H9 (cell line): ENCODE data around the gene VARS1. TPM values are rescaled to one million over a fixed set of nuclear protein-coding genes. Genes with fewer than 3 reads are reported as not detected.

Experiments used
- DNase-seq: peaks from one replicate; pipeline ENCODE4 v3.0.0-alpha.2; 2017
- H2AFZ ChIP-seq: one replicate; pipeline ENCODE4 v1.6.1; 2013; ENCODE audit warnings: mild to moderate bottlenecking, low read length, control low read depth, moderate library complexity
- H2AK5ac ChIP-seq: 2 replicates; pipeline ENCODE4 v1.6.1; 2013; ENCODE audit warnings: low read length, control low read depth, mixed read lengths; ENCODE audit not compliant: insufficient read length
- H2BK120ac ChIP-seq: one replicate; pipeline ENCODE4 v1.6.1; 2013; ENCODE audit warnings: low read depth, mild to moderate bottlenecking, low read length, control low read depth, inconsistent platforms; ENCODE audit not compliant: poor library complexity, severe bottlenecking
- H2BK12ac ChIP-seq: 2 replicates; pipeline ENCODE4 v1.6.1; 2013; ENCODE audit warnings: low read length, control low read depth, mixed read lengths, low read depth; ENCODE audit not compliant: insufficient read length
- H2BK15ac ChIP-seq: 2 replicates; pipeline ENCODE4 v1.6.1; 2013; ENCODE audit warnings: low read depth, low read length, control low read depth
- H2BK20ac ChIP-seq: one replicate; pipeline ENCODE4 v1.6.1; 2013; ENCODE audit warnings: low read depth, mild to moderate bottlenecking, low read length, control low read depth, inconsistent platforms; ENCODE audit not compliant: poor library complexity, severe bottlenecking
- H2BK5ac ChIP-seq: 2 replicates; pipeline ENCODE4 v1.6.1; 2013; ENCODE audit warnings: low read length, control low read depth, mixed read lengths; ENCODE audit not compliant: insufficient read length
- H3K14ac ChIP-seq: 2 replicates; pipeline ENCODE4 v1.6.1; 2013; ENCODE audit warnings: low read length, control low read depth; ENCODE audit not compliant: insufficient read depth
- H3K18ac ChIP-seq: 2 replicates; pipeline ENCODE4 v1.6.1; 2013; ENCODE audit warnings: low read depth, mild to moderate bottlenecking, mixed read lengths, low read length, control low read depth; ENCODE audit not compliant: insufficient read length
- H3K23ac ChIP-seq: 2 replicates; pipeline ENCODE4 v1.6.1; 2013; ENCODE audit warnings: low read length, control low read depth, mixed read lengths, low read depth; ENCODE audit not compliant: insufficient read length
- H3K23me2 ChIP-seq: 2 replicates; pipeline ENCODE4 v1.6.1; 2013; ENCODE audit warnings: low read depth, mild to moderate bottlenecking, mixed read lengths, low read length, control low read depth; ENCODE audit not compliant: insufficient read length, poor library complexity, severe bottlenecking
- H3K27ac ChIP-seq: 2 replicates; pipeline ENCODE4 v1.5.1; 2013; ENCODE audit warnings: low read length, control low read depth, mixed read lengths, low read depth; ENCODE audit not compliant: insufficient read length
- H3K27me3 ChIP-seq: 2 replicates; pipeline ENCODE4 v1.6.1; 2013; ENCODE audit warnings: low read length, control low read depth, inconsistent platforms; ENCODE audit not compliant: insufficient read depth
- H3K4ac ChIP-seq: 2 replicates; pipeline ENCODE4 v1.6.1; 2013; ENCODE audit warnings: low read depth, mild to moderate bottlenecking, control low read depth, inconsistent platforms, low read length, moderate library complexity
- H3K4me1 ChIP-seq: 2 replicates; pipeline ENCODE4 v1.6.1; 2013; ENCODE audit warnings: low read length, control low read depth, inconsistent platforms; ENCODE audit not compliant: insufficient read depth
- H3K4me2 ChIP-seq: 2 replicates; pipeline ENCODE4 v1.6.1; 2013; ENCODE audit warnings: low read length, control low read depth, mixed read lengths; ENCODE audit not compliant: insufficient read length, insufficient read depth
- H3K56ac ChIP-seq: 2 replicates; pipeline ENCODE4 v1.6.1; 2013; ENCODE audit warnings: low read depth, mild to moderate bottlenecking, mixed read lengths, low read length, control low read depth; ENCODE audit not compliant: insufficient read length
- H3K79me1 ChIP-seq: 2 replicates; pipeline ENCODE4 v1.6.1; 2013; ENCODE audit warnings: low read depth, mild to moderate bottlenecking, moderate library complexity, low read length, control low read depth, inconsistent platforms; ENCODE audit not compliant: insufficient read depth, poor library complexity, severe bottlenecking
- H3K79me2 ChIP-seq: 2 replicates; pipeline ENCODE4 v1.6.1; 2013; ENCODE audit warnings: low read length, control low read depth, inconsistent platforms; ENCODE audit not compliant: insufficient read depth
- H3K9ac ChIP-seq: 2 replicates; pipeline ENCODE4 v1.6.1; 2013; ENCODE audit warnings: low read length, control low read depth, mixed read lengths; ENCODE audit not compliant: insufficient read length; ENCODE audit errors: extremely low read depth
- H3K9me3 ChIP-seq: one replicate; pipeline ENCODE4 v1.6.1; 2013; ENCODE audit warnings: low read depth, low read length, inconsistent platforms; ENCODE audit not compliant: control insufficient read depth
- H3T11ph ChIP-seq: one replicate; pipeline ENCODE4 v1.6.1; 2013; ENCODE audit warnings: mild to moderate bottlenecking, low read length, control low read depth, inconsistent platforms
- H4K20me1 ChIP-seq: one replicate; pipeline ENCODE4 v1.6.1; 2013; ENCODE audit not compliant: control insufficient read depth, insufficient read length, insufficient read depth
- H4K5ac ChIP-seq: 2 replicates; pipeline ENCODE4 v1.6.1; 2013; ENCODE audit warnings: low read depth, mild to moderate bottlenecking, mixed read lengths, low read length, control low read depth; ENCODE audit not compliant: insufficient read length
- H4K8ac ChIP-seq: replicated peaks from 2 replicates; pipeline ENCODE4 v1.6.1; 2013; ENCODE audit warnings: low read length, control low read depth, mixed read lengths, low read depth; ENCODE audit not compliant: insufficient read length
- H4K91ac ChIP-seq: 2 replicates; pipeline ENCODE4 v1.6.1; 2013; ENCODE audit warnings: low read depth, mild to moderate bottlenecking, moderate library complexity, mixed read lengths, low read length, control low read depth; ENCODE audit not compliant: insufficient read length
- H3K27ac Mint-ChIP-seq, 3 experiments: 2 replicates in 2 of 3; 3 replicates in 1 of 3; pipeline ENCODE4 v1.8.0; 2020 to 2021; ENCODE audit warnings: mixed read lengths in 3 of 3, mild to moderate bottlenecking in 1 of 3, moderate library complexity in 1 of 3
- H3K27me3 Mint-ChIP-seq: 2 replicates; pipeline ENCODE4 v1.8.0; 2021; ENCODE audit warnings: low read depth, mild to moderate bottlenecking, moderate library complexity, mixed read lengths
- H3K36me3 Mint-ChIP-seq, 3 experiments: 2 replicates in 2 of 3; 3 replicates in 1 of 3; pipeline ENCODE4 v1.8.0; 2020 to 2021; ENCODE audit warnings: low read depth in 3 of 3, mixed read lengths in 3 of 3; ENCODE audit not compliant: insufficient read depth in 1 of 3
- H3K4me1 Mint-ChIP-seq, 2 experiments: 2 replicates each; pipeline ENCODE4 v1.8.0; 2020; ENCODE audit warnings: mixed read lengths in 2 of 2
- H3K4me3 Mint-ChIP-seq, 2 experiments: 2 replicates in 1 of 2; 3 replicates in 1 of 2; pipeline ENCODE4 v1.8.0; 2020 to 2021; ENCODE audit warnings: mild to moderate bottlenecking in 2 of 2, mixed read lengths in 2 of 2, moderate library complexity in 1 of 2
- H3K9me3 Mint-ChIP-seq, 2 experiments: 2 replicates in 1 of 2; 3 replicates in 1 of 2; pipeline ENCODE4 v1.8.0; 2020; ENCODE audit warnings: mild to moderate bottlenecking in 2 of 2, mixed read lengths in 2 of 2, moderate library complexity in 1 of 2
- WGBS: extraction: QIAGEN DNeasy Blood & Tissue Kit; methylation state at CpG from one replicate; pipeline ENCODE4 v1.1.7; 2013; ENCODE audit warnings: missing lambda C conversion rate, low lambda C conversion rate, mixed read lengths; ENCODE audit not compliant: insufficient read length; ENCODE audit errors: extremely low coverage; 5-methylcytosine and 5-hydroxymethylcytosine counted together
- total RNA-seq: library from RNA; stranded (reverse); gene quantifications from 2 replicates; pipeline ENCODE4 v1.2.1, GENCODE V29; 2021
- TF ChIP-seq, protein P1 (sequence below): fragments of 200-600 bp; sonication (generic); conservative IDR thresholded peaks from 3 replicates; pipeline ENCODE4 v1.8.0; 2021; ENCODE audit warnings: antibody characterized with exemption, mild to moderate bottlenecking

The VARS1 gene
- total RNA-seq, 1 experiment from 2014 or later: 154 TPM

GRCh38 chr6:31770860-31771259 is 24.7 kb downstream of the VARS1 start:
- Histone ChIP-seq H3K23ac (no peak overlapping the region), H3K79me1 (no peaks in the 10 kb centered on the region), H3K4me2 (no peak overlapping the region), H3K27ac (no peak overlapping the region), H3K9ac (no peak overlapping the region), H4K20me1 (no peaks in the 10 kb centered on the region), H3K4me1 (no peaks in the 10 kb centered on the region), H3K9me3 (no peaks in the 10 kb centered on the region), H2BK120ac (no peak overlapping the region), H3K14ac (no peak overlapping the region), H3K27me3 (no peaks in the 10 kb centered on the region), H2AK5ac (no peak overlapping the region), H4K8ac (no peak overlapping the region), H3K23me2 (no peaks in the 10 kb centered on the region), H2BK12ac (no peak overlapping the region), H3K18ac (no peak overlapping the region), H3T11ph (no peak overlapping the region), H3K79me2 (no peaks in the 10 kb centered on the region), H2BK15ac (no peak overlapping the region), H3K4ac (no peak overlapping the region), H3K56ac (no peak overlapping the region), H2BK20ac (no peak overlapping the region), H2BK5ac (no peak overlapping the region), H4K91ac (no peak overlapping the region), H4K5ac (no peak overlapping the region), H2AFZ (no peak overlapping the region)
- Mint-ChIP-seq H3K4me1 (peaks cover 9 to 10% of the 10 kb centered on the region in 2 experiments), H3K9me3 (no peaks in the 10 kb centered on the region; a peak in 1 of 5 replicates), H3K27me3 (no peaks in the 10 kb centered on the region; the same call in 1 of the 2 replicates), H3K36me3 (no peaks in the 10 kb centered on the region; a peak in 1 of 7 replicates), H3K4me3 (no peak overlapping the region), H3K27ac (no peak overlapping the region)
- no peak for DNase-seq
- WGBS: no CpG with 5 or more reads among the region's 2 CpGs
- TF ChIP-seq, protein P1, sequence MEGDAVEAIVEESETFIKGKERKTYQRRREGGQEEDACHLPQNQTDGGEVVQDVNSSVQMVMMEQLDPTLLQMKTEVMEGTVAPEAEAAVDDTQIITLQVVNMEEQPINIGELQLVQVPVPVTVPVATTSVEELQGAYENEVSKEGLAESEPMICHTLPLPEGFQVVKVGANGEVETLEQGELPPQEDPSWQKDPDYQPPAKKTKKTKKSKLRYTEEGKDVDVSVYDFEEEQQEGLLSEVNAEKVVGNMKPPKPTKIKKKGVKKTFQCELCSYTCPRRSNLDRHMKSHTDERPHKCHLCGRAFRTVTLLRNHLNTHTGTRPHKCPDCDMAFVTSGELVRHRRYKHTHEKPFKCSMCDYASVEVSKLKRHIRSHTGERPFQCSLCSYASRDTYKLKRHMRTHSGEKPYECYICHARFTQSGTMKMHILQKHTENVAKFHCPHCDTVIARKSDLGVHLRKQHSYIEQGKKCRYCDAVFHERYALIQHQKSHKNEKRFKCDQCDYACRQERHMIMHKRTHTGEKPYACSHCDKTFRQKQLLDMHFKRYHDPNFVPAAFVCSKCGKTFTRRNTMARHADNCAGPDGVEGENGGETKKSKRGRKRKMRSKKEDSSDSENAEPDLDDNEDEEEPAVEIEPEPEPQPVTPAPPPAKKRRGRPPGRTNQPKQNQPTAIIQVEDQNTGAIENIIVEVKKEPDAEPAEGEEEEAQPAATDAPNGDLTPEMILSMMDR: no peak
